Smooth muscle cell (in vitro differentiated cells): ENCODE results near the gene LAYN. TPM values are rescaled to one million over a fixed set of nuclear protein-coding genes. Genes with fewer than 3 reads are reported as not detected.
A peak's percentile ranks its signal among the peaks of the same experiment; 100 is the strongest.

Experiments
- DNase-seq: peaks from one replicate; lab custom pipeline; 2025; ENCODE audit not compliant: unreplicated experiment; lab: John Stamatoyannopoulos, UW
- H2AFZ ChIP-seq: fragments of 200-600 bp; sonication (generic); 2 replicates; pipeline ENCODE4 v1.6.0; 2016; ENCODE audit warnings: antibody characterized with exemption, low read depth, mild to moderate bottlenecking
- H3F3A ChIP-seq: fragments of 200-600 bp; sonication (generic); 2 replicates; pipeline ENCODE4 v1.6.0; 2017; ENCODE audit warnings: antibody characterized with exemption, low read depth
- H3K27ac ChIP-seq: fragments of 200-600 bp; sonication (generic); 2 replicates; pipeline ENCODE4 v1.5.1; 2016; ENCODE audit warnings: low read depth, mild to moderate bottlenecking
- H3K27me3 ChIP-seq: fragments of 200-600 bp; sonication (generic); 2 replicates; pipeline ENCODE4 v1.6.1; 2016; ENCODE audit warnings: low read depth, mild to moderate bottlenecking
- H3K36me3 ChIP-seq: fragments of 200-600 bp; sonication (generic); 2 replicates; pipeline ENCODE4 v1.5.1; 2016; ENCODE audit warnings: low read depth
- H3K4me1 ChIP-seq: fragments of 200-600 bp; sonication (generic); 2 replicates; pipeline ENCODE4 v1.5.1; 2016; ENCODE audit warnings: low read depth
- H3K4me2 ChIP-seq: fragments of 200-600 bp; sonication (generic); 2 replicates; pipeline ENCODE4 v1.6.0; 2016; ENCODE audit warnings: mild to moderate bottlenecking
- H3K4me3 ChIP-seq: fragments of 200-600 bp; sonication (generic); 2 replicates; pipeline ENCODE4 v1.5.1; 2016; ENCODE audit warnings: mild to moderate bottlenecking
- H3K79me2 ChIP-seq: fragments of 200-600 bp; sonication (generic); 2 replicates; pipeline ENCODE4 v1.6.0; 2016; ENCODE audit warnings: low read depth, mild to moderate bottlenecking
- H3K9ac ChIP-seq: fragments of 200-600 bp; sonication (generic); 2 replicates; pipeline ENCODE4 v1.6.0; 2016; ENCODE audit warnings: low read depth
- H3K9me3 ChIP-seq: fragments of 200-600 bp; sonication (generic); replicated peaks from 2 replicates; pipeline ENCODE4 v1.5.1; 2016; ENCODE audit warnings: low read depth
- H4K20me1 ChIP-seq: fragments of 200-600 bp; sonication (generic); 2 replicates; pipeline ENCODE4 v1.6.0; 2016; ENCODE audit warnings: low read depth
- WGBS: methylation state at CpG from one replicate; pipeline ENCODE4 v1.1.7; 2016; ENCODE audit warnings: low lambda C conversion rate; 5-methylcytosine and 5-hydroxymethylcytosine counted together
- microRNA counts: library from miRNA; unstranded; fragments of <30 nt; microRNA quantifications from one replicate; lab custom pipeline; 2016
- microRNA-seq: library from miRNA; unstranded; fragments of <30 nt; microRNA quantifications from one replicate; pipeline ENCODE4, GENCODE V29; 2016; ENCODE audit warnings: borderline number of aligned reads
- polyA plus RNA-seq: library from polyadenylated mRNA; unstranded; fragments of >200 nt; fragmentation: Nextera tagmentation; extraction: Ambion mirVana; gene quantifications from 2 replicates; pipeline ENCODE4 v1.2.1, GENCODE V29; 2016
- small RNA-seq: library from RNA; depleted of rRNA; stranded (forward); fragments of <200 nt; gene quantifications from one replicate; pipeline ENCODE3, GENCODE V24; 2014
- total RNA-seq: library from RNA; depleted of rRNA; stranded (reverse); fragments of >200 nt; gene quantifications from 2 replicates; pipeline ENCODE4 v1.2.3, GENCODE V29; 2014
- TF ChIP-seq, protein P1 (sequence below): fragments of 200-600 bp; sonication (generic); IDR thresholded peaks from 2 replicates; pipeline ENCODE4 v1.5.1; 2017; ENCODE audit warnings: borderline replicate concordance, mild to moderate bottlenecking, antibody characterized with exemption; ENCODE audit not compliant: insufficient read depth, poor library complexity, severe bottlenecking

LAYN gene
- total and polyA plus RNA-seq, 2 experiments from 2014 or later = 52.6 to 67.4 TPM

DNA sequence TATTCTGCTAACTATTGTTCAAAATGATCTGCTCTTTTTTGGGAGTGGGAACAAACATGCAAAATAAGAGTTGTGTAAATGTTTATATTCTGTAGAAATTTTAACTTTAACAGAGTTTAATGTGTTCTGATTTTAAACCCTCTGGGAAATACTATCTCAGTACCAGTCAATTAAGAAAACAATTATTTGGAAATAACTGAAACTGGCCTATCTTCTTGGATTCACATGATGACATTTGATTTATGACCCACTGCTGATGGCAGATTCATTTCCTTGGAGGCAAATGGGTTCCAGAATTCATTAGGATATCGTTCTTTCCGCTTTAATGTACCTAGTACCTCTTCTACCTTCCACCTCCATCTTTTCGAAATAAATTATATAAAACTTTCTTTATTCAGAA is 67.2 kb downstream of the LAYN start:
- no peak overlapping the region for H2AFZ ChIP-seq
- no peak for DNase-seq
- H3K4me1 ChIP-seq = peaks cover 18% of the 10 kb centered on the region
- H3K9me3 ChIP-seq = no peaks in the 10 kb centered on the region
- WGBS = 94% methylated on average over 3 of the region's 3 CpGs
- H3K36me3 ChIP-seq = no peaks in the 10 kb centered on the region
- H3K79me2 ChIP-seq = peaks cover 92% of the 10 kb centered on the region
- H3K27me3 ChIP-seq = no peaks in the 10 kb centered on the region
- TF ChIP-seq, protein P1, sequence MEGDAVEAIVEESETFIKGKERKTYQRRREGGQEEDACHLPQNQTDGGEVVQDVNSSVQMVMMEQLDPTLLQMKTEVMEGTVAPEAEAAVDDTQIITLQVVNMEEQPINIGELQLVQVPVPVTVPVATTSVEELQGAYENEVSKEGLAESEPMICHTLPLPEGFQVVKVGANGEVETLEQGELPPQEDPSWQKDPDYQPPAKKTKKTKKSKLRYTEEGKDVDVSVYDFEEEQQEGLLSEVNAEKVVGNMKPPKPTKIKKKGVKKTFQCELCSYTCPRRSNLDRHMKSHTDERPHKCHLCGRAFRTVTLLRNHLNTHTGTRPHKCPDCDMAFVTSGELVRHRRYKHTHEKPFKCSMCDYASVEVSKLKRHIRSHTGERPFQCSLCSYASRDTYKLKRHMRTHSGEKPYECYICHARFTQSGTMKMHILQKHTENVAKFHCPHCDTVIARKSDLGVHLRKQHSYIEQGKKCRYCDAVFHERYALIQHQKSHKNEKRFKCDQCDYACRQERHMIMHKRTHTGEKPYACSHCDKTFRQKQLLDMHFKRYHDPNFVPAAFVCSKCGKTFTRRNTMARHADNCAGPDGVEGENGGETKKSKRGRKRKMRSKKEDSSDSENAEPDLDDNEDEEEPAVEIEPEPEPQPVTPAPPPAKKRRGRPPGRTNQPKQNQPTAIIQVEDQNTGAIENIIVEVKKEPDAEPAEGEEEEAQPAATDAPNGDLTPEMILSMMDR = no peak
- no peak overlapping the region for H3K4me3 ChIP-seq
- no peak overlapping the region for H3K27ac ChIP-seq
- no peaks in the 10 kb centered on the region for H3F3A ChIP-seq
- H3K4me2 ChIP-seq = no peak overlapping the region
- H3K9ac ChIP-seq = no peak overlapping the region
- H4K20me1 ChIP-seq = peaks cover 93% of the 10 kb centered on the region

MicroRNAs within 50 kb of the gene (microRNA counts, 767-probe panel; counts per million panel counts)
- 183 counts per million for microRNA hsa-miR-34b-3p (lab: Ali Mortazavi, UCI)
- 2,201 counts per million, percentile 8 among the panel's probes with 10 or more counts for microRNA hsa-miR-34c-3p (lab: Ali Mortazavi, UCI)
- microRNA hsa-miR-34c-5p (lab: Ali Mortazavi, UCI) = 6,625 counts per million, percentile 35 among the panel's probes with 10 or more counts

Small RNA genes lying within 50 kb of the gene (microRNA-seq; reads per million reads assigned to microRNA genes)
- gene MIR34B (215 reads per million, percentile 65 among the genes with 10 or more reads in this experiment), gene MIR34C (3,507 reads per million, percentile 89 among the genes with 10 or more reads in this experiment)

Small RNA genes lying within 50 kb of the gene (small RNA-seq; reads per million reads assigned to genes)
- gene MIR34B = 4.7 reads per million, percentile 62 among the genes with 10 or more reads in this experiment
- 75.9 reads per million, percentile 97 among the genes with 10 or more reads in this experiment for gene MIR34C

Other genes starting within 250 kb of the LAYN start
- not detected in 2 replicates for gene POU2AF3, start 242.2 kb upstream of the LAYN start, total RNA-seq
- 0.43 TPM in 1 of 2 replicates, not detected in the other for gene POU2AF3, start 242.2 kb upstream of the LAYN start, polyA plus RNA-seq
- gene POU2AF1, start 161.4 kb upstream of the LAYN start, total RNA-seq = 0.13 TPM in 1 of 2 replicates, not detected in the other
- not detected in 2 replicates for gene POU2AF1, start 161.4 kb upstream of the LAYN start, polyA plus RNA-seq
- gene BTG4, start 28.3 kb upstream of the LAYN start, total RNA-seq = not detected in 2 replicates
- 0.21 and 0.47 TPM in 2 replicates for gene BTG4, start 28.3 kb upstream of the LAYN start, polyA plus RNA-seq
- gene HOATZ, start 25.9 kb upstream of the LAYN start, total RNA-seq = 0.85 TPM in 1 of 2 replicates, not detected in the other
- 1.2 and 1.5 TPM in 2 replicates for gene HOATZ, start 25.9 kb upstream of the LAYN start, polyA plus RNA-seq
- gene SIK2, start 61.7 kb downstream of the LAYN start, total RNA-seq = 12.5 and 14.1 TPM in 2 replicates
- gene SIK2, start 61.7 kb downstream of the LAYN start, polyA plus RNA-seq = 1.9 and 2.4 TPM in 2 replicates
- gene PPP2R1B, start 225.7 kb downstream of the LAYN start, total RNA-seq = 29.5 and 40.2 TPM in 2 replicates
- 13.1 and 21.9 TPM in 2 replicates for gene PPP2R1B, start 225.7 kb downstream of the LAYN start, polyA plus RNA-seq